Measurements from ENCODE around the gene FAM43A. TPM values are rescaled to one million over a fixed set of nuclear protein-coding genes. Genes with fewer than 3 reads are reported as not detected.

FAM43A gene
- total RNA-seq, 2 experiments from 2014 or later = 1.4 to 1.6 TPM

DNA sequence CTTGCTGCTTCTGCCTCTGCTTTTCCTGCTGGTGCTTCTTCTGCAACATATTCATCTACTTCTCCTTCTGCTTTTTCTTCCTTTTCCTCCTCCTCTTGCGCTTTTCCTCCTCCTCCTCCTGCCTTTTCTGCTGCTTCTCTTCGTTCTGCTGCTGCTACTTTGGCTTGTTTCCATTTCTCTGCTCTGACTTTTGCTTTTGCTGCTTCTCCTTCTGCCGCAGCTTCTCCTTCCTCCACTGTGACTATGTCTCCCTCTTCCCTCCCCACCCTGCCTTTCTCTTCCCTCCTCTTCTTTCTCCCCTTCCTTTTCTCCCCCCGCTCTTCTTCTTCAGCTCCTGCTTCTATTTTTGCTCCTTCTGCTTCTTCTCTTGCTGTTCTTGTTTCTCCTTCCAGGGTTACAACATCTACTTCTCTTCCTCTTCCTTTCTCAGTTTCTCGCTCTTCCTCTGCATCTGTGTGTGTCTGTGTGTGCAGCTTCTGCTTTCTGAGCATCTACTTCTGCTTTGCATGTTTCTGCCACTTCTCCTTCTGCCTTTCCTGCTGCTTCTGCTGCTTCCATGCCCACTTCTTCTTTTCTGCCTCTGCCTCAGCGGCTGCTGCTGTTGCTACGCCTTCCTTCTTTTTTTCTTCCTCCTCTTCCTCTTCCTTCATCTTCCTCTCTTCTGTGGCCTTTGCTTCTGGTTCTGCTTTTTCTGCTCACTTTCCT lies 51.4 kb downstream of the FAM43A start:
- intact Hi-C loops (cut with micrococcal nuclease) = no loop called here
- Mint-ChIP-seq H3K27ac (no peak overlapping the region), H3K36me3 (ENCODE audit: low read depth) (no peaks in the 10 kb centered on the region), H3K9me3 (peaks cover 6% of the 10 kb centered on the region), H3K27me3 (ENCODE audit: low read depth) (peaks cover 5% of the 10 kb centered on the region), H3K4me1 (ENCODE audit: low read depth) (no peaks in the 10 kb centered on the region), H3K4me3 (no peak overlapping the region)
- no peak for DNase-seq
- CTCF ChIA-PET = no interaction called here

Other genes starting within 250 kb of the FAM43A start
- gene ATP13A3, start 198.9 kb upstream of the FAM43A start, total RNA-seq = 10 to 100 TPM; 88.4 to 92.3 TPM
- 1 to 10 TPM in 1 of 2 experiments, under 1 TPM in 1; 0.93 to 1.7 TPM for gene TMEM44, start 52.5 kb upstream of the FAM43A start, total RNA-seq
- gene LSG1, start 13.7 kb upstream of the FAM43A start, total RNA-seq = 10 to 100 TPM; 26.4 to 27.0 TPM